GM21526 (cell line): ENCODE results near the gene CDH22.

Experiments
- ATAC-seq: cut with Tn5 transposase; IDR thresholded peaks from one replicate; pipeline ENCODE4 v1.9.1; 2021; ENCODE audit warnings: moderate library complexity; ENCODE audit not compliant: unreplicated experiment, low FRiP score

Gene CDH22

DNA sequence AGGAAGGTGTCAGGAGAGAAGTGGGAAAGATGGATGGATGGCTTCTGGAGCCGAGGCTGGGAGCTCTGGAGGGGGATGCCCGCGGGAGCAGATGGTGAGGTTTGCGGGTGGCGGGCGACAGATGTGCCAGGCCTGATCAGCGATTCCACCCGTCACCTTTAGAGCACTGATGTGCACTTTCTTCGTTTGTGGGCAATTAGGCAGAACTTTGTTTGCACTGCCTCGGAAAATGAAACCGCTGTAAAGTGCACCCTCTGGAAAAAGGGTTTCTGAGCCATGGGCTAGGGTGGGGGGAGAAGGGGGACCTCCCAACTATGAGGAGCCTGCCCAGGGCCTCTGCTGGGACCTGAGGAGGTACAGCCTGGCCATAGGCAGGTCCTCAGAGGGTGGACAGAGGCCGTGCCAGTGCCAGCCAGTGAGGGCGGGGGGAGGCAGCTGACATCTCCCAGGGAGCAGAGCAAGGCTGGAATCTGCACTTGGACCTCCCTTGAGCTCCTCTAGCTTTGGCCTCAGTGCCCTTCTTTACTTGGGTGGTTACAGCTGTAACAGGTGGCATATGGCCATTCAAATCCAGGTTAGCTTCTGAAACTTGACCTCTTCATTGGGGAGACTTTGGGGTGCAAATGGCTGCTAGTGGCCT, 131.4 kb downstream of the CDH22 start:
- ATAC-seq, result no peak

DNA sequence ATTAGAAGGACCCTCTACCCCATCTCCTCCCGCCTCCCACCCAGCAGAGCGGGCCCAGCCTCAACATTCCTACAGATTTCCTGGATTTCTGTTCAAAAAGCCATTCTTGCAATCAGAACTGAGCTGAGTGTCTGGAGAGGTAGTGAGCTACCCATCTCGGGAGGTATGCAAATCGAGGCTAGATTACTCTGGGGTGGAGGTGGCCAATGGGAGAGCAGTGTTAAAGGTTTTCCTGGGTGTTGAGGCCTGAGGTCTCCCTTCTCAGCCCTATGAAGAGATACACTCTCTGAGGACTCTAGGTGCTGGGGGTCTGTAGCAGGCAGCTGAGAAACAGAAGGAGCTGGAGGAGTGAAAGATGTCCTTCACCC, 133.2 kb downstream of the CDH22 start:
- ATAC-seq, result no peak

DNA sequence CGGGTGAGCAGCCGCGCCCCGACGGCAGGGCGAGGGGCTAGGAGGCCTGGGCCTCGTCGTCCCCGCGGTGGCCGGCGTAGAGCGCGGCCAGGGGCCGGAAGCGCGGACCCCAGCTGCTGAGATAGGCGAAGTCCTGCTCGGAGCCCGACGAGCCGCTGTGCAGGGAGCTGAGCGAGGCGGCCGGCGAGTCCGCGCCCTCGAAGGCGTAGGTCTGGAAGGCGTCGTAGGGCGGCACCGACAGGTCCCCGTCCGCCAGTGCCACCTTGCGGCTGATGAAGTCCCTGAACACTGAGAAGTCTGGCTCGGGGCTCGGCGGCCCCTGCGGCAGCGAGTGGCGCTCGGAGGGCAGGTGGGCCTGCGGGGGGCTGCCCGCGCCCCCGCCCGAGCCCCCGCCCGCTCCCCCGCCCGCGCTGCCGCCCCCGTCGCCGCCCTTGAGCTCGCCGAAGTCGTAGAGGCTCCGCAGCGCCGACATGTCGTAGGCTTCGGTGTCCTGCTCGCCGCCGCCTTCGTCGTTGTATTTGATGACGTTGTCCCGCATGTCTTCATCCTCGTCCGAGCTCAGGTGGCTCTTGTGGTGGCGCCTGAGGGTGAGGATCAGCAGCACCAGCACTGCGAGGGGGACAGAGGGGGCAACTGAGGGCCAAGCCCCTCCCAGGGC, 133.7 kb downstream of the CDH22 start:
- ATAC-seq, result no peak

DNA sequence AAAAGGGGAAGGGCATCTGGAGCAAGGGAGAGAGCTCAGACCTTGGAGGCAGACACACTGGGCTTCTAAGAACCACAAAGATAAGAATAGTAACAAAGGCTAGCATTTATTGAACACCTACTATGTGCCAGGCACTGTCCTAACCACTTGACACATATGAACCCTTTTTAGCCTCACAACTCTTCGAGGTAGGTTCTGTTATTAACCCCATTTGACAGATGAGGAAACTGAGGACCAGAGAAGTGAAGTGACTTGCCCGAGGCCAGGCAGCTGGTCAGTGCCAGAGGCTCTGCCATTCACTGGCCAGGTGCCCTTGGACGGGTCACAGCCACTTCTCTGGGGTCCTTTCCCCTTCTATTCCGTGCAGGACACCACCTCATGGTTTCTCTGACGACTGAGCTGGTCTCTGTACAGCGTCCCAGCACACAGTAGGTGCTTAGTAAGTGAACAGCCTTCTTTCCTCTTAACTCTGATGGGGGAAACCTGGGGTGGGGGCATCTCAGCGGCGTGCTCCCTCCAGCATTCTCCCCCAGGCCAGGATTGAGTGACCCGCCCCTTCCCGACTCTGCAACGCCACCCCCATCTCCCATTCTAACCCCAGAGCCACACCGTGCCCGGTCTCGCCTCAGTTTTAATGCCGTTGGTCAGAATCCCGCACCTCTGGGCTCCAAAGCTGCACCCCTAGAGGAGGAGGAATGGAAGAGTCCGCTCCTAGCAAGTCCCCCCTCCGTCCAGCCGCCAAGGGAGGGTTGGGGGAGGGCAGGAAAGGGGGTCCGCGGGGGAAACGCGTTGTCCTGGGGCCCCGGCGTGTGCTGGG, 134.4 kb downstream of the CDH22 start:
- ATAC-seq, result no peak

DNA sequence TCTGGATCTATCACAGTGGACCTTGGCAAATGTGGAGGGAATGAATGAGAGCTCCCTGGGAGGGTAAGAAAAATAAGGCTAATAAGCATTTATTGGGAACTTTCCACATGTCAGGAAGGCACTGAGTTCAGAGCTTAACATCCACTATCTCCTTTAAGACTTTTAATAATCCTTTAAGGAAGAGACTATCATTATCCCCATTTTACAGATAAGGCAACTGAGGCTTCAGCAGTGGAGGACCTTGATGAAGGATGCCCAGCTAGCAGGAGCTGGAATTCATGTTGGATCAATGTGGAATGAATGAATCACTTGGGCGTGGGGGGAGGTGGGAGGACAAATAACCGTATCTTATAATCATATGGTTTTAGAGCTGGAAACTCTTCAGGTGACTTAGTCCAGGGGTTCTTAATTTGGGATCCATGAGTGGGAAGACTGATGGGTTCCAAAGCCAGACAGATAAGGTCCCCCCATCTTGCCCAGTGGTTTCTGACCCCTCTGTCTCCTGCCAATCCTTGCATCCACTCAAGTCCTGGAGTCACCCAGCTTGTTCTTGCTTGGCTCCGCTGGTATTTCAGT, 135.2 kb downstream of the CDH22 start:
- ATAC-seq, result no peak

DNA sequence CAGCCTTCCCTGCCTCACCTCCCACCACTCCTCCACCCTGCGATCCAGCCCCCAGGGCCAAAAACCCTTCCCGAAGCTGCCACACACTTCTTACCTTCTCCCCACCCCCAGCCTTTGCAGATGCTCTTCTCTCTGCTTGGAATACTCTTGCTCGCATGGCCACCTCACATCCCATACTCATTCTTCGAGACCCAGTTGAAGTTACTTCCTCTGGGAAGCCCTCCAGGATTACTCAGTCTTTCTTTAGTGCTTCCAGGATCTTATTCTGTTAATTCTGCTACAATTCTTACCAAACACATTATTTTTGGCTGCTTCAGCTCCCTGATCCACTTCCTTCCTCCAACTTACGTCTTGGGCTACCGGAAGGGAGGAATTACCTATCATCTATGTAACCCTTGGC, 135.8 kb downstream of the CDH22 start:
- ATAC-seq, result no peak

DNA sequence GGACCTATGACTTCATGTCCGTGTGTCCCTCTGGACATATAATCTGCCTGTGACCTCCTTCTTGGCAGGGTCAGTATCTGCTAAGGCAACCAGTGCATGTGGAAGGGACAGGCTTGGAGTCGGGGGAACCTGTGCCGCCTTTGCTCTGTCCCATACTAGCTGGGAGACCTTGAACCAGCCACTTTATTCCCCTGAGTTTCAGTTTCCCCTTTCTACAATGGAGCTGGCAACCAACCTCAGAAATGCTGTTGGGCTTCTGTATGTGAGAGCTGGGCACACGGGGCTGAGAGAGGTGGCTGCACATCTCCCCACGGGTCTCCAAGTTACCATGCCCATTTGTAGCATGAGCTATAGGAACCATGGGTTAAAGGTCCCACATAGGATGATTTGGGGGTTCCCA, 136.4 kb downstream of the CDH22 start:
- no peak for ATAC-seq

DNA sequence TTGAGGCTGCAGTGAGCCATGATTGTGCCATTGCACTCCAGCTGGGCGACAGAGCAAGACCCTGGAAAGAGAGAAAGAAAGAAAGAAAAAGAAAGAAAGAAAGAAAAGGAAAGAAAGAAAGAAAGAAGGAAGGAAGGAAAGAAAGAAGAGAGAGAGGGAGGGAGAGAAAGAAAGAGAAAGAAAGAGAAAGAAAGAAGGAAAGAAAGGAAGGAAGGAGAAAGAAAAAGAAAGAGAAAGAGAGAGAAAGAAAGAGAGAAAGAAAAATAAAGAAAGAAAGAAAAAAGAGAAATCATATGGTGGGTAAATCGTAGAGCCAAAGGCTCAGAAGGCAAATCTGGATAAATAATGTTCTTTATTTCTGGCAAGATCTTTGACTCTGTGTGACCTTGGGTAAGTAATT, 136.8 kb downstream of the CDH22 start:
- ATAC-seq, result no peak

DNA sequence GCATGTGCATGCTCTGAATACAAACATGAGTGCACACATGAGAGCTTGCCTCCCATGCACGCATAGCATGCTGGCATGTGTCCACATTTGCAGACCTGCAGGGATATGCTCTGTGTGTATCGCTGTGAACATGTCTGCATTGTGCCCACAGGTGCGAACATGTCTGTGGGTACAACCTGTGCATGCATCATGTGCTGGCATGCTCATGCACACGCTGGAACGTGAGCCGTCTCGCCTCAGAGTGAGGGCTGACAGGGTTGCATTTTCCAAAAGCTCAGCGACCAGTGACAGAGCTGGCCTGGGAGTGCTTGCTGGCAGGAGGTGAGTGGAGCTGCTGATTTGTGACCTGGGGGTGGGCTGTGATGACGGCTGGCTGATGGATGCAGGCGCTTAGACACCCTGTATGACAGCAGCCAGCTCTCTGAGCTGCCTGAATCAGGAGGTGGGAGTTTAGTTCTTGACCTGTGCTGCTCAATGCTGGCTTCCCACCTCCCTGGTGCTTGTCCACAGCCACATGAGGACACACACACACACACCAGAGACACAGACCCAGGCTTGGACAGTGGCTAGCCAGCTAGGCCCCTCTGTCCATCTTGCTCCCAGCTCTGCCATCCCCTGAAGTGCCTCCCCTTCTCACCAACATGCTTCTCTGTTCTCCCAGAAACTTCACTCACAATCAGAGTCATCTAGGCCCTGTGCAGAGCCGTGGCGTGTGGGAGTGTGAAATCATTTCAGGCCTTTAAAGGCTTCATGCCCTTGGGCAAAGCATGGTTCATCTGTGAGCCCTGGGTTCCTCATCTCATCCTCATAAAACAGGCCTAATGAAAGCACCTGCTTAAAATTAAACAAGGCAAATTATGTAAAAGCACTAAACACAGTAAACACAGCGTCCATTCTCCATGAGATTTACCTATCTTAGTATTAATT, 138.8 kb downstream of the CDH22 start:
- no peak for ATAC-seq

DNA sequence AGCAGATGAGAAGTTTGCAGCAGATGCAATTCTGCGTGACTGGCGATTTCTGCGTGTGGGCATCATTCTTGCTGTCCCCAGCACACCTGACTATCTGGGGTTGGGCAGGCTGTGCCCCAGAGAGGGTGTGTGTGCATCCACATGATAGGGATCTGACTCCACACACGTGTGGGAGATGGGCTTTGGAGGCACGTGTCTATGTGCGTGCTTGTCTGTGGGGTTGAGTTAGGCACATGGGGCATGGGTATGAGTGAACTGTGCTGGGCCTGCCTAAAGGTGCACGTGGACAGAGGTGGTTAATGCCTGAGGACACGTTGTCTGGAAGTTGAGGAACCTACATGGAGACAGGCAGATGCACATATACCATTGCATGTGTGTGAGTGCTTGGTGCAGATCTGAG, 139.9 kb downstream of the CDH22 start:
- no peak for ATAC-seq

DNA sequence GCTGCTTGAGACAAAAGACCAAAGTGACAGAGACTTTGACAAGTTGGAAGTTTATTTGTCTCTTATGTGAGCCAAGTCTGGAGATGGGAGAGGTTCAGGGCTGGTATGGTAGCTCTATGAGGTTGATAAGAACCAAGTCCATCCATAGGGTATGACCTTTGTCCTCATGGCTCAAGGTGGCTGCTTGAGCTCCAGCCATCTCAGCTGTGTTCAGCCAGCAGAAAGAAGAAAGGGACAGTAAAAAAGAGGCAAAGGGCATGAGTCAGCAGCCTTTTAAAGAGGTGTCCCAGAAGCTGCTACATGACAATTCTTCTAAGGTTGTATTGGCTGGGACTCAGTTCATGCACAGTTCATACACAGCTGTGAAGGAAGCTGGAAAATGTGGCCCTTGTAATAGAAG, 141.2 kb downstream of the CDH22 start:
- no peak for ATAC-seq

DNA sequence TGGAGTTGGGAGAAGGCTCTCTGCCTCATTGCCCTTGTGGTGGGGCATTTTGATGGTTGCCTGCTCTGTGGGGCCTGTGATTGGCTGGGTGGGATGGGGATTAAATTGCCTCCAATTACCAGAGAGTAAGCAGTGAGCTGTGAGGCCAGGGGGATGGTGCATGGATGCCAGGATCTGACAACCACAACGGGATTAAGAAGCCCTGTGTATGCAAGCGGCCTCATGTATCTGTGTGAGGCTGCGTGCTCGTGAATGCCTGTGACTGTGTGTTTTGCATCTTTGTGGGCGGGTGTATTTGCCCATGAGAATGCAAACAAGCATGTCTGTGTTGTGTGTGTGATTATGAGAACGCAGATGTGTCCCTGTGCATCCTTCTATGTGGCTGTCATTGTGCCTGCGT, 144.0 kb downstream of the CDH22 start:
- no peak for ATAC-seq

DNA sequence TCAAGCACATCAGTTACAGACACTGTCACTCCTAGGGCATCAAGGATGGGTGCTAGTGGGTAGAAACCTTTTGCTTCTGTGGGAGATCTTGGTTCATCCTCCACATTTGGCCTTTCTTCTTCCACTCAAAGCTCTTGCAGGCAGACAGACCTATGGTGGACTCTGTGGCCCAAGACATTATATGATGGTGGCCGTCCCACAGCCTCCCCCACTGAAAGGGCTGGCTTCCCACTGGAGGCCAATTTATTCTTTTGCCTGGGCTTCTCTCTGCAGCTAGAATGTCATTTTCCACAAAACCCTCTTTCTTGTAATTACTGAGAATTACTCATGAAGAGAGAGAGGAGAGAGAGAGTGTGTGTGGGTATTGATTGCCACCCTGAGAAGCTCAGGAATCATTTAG, 146.4 kb downstream of the CDH22 start:
- ATAC-seq, result no peak

DNA sequence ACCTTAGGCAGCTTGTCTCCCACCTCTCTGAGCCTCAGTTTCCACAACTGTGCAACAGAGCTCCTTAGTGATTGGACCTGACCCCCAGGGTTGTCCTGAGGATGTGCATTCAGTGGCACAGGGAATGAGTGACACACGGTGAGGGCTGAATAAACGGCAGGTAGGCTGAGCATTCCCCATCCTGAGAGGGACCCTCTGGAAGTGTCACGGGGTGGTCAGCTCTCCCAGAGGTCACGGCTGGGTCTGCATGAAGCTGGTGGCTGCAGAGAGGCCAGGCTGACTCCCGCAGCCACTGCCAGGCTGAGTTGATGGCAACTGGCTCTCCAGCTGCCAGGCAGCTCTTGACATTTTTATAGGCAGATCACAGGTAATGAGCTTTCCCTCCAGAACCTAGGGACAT, 147.6 kb downstream of the CDH22 start:
- ATAC-seq, result no peak

DNA sequence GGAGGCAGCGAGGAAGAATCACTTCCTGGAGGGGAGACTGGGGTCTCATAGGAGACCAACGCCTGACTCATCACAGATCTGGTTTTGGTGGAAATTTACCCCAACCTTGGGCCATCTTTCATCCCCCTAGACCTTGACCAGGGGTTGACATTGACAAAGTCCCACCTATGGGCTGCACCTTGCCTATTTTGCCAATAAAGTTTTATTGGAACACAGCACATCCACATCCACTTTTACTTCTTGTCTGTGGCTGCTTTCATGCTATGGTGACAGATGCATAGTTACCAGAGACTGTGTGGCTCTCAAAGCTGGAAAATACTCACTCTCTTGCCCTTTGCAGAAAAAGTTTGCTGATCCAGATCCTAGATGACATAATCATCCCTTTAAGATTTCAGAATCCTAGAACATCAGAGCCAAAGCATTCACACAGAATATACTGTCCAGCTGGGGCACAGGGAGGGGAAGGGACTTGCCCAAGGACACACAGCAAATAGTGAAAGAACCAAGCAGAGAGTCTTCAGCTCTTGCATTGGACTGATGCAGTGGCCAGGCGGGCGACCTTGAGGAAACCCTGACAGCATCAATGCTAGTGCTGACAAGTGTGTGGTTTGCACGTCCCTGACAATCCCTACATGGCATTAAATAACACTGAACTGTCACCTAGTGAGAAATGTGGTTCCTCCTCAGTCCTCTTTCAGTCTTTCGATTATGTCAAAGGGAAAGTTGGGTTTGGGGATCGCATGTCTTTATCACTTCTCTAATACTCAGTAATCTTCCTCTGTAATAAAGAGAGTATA, 149.0 kb downstream of the CDH22 start:
- no peak for ATAC-seq

DNA sequence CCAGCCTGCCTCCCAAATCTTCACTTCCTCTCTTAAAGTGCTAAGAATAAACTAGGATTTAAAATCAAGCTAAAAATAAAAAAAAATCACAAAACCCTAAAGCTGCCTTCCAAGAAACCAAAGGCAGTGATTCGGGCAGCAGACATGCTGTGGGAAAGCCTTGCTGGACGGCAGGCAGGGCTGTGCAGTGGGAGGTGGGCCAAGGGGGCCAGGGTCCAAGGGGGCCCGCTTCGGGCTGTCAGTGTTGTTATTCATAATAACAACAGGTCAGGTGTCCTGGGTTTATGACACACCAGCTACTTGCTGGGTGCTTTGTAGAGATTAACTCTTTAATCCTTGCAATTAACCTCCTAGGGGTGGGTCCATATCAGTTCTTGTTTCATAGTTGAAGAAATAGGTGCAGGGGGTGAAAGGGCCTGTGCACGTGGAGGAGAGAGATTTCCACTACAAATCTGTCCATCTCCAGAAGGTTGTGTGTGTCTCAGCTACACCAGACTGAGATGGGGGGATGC, 149.8 kb downstream of the CDH22 start:
- ATAC-seq, result no peak

DNA sequence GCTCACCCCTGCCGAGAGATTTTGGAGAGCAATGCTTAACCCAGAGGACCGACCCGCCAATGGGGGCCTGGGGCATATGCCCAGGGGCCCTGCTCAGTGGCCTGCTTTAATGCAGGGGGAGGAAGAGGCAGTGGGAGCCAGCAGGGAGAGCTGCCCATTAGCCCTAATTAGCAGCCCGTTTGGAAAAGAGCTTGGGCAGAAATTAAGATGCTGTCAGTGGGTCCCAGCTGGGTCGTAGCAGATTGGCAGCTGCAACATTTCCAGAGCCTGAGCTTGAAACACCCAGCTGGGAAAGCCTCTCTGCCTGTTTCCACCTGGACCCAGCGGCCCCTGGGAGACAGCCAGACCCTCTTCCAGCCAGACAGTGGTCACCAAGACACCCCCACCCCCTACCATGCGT, 150.7 kb downstream of the CDH22 start:
- ATAC-seq, result no peak

DNA sequence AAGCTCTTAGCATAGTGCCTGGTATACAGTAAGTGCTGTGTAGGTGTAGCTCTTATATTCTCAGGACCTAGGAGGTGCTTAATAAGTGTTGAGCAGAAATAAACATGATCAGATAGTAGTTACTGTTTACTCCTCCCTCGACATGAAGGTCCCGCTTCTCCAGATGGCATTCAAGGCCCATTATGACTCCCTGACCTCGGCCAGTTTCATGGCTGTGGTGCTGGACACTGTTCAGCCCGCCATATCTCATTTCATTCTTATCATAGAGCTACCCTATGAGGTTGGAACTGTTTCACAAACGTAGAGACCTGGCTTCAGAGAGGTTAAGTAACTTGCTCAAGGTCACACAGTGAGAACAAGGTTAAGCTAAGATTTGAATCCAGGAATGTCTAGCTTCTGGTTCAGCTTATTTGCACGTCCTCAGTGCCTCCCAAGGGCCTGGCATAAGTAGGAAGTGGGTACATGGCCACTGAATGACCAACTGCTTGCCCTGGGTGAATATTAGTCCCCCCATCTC, 151.2 kb downstream of the CDH22 start:
- no peak for ATAC-seq

DNA sequence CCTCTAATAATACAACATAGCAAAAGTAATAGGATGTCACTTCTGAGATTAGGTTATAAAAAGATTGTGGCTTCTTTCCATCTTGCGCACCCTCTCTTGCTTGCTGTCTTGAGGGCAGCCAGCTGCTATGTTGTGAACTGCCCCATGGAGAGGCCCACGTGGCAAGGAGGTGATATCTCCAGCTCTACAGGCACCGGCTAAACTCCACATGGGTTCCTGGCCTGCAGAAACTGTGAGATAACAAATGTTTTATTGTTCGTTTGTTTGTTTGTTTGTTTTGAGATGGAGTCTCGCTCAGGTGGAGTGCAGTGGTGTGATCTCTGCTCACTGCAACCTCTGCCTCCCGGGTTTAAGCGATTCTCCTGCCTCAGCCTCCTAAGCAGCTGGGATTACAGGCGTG, 152.2 kb downstream of the CDH22 start:
- ATAC-seq, result no peak
